Measurements from ENCODE around the gene CNPPD1.

GRCh38 chr2:219131744-219132143 lies 45.0 kb downstream of the CNPPD1 start:
- TF ChIP-seq CTCF (IDR thresholded peaks at IDR 0.05; ENCODE audit: insufficient read depth, low read length) (no peak), POLR2AphosphoS5 (IDR thresholded peaks at IDR 0.05; ENCODE audit: low read depth) (no peak), GABPA (IDR thresholded peaks at IDR 0.05; ENCODE audit: low read depth) (no peak), REST (IDR thresholded peaks at IDR 0.05; ENCODE audit: insufficient replicate concordance, low read depth) (no peak)

Measured in HL-60 (cell line).